Neuronal stem cell (in vitro differentiated cells): ENCODE measurements around the gene GRID1.
A peak's percentile ranks its signal among the peaks of the same experiment; 100 is the strongest.

Experiments used
- DNase-seq: peaks from one replicate; pipeline ENCODE4 v3.0.0-alpha.2; 2013; ENCODE audit warnings: low spot score
- H2AFZ ChIP-seq: one replicate; pipeline ENCODE4 v1.6.1; 2013; ENCODE audit warnings: mild to moderate bottlenecking, low read length, inconsistent platforms
- H2AK5ac ChIP-seq: 2 replicates; pipeline ENCODE4 v1.6.1; 2013; ENCODE audit warnings: low read depth, mild to moderate bottlenecking, inconsistent platforms, low read length, moderate library complexity, mixed read lengths
- H2BK120ac ChIP-seq: 2 replicates; pipeline ENCODE4 v1.6.1; 2013; ENCODE audit warnings: low read depth, mild to moderate bottlenecking, inconsistent platforms, low read length, moderate library complexity, mixed read lengths
- H2BK12ac ChIP-seq: one replicate; pipeline ENCODE4 v1.6.1; 2013; ENCODE audit warnings: low read length, inconsistent platforms
- H2BK15ac ChIP-seq: 2 replicates; pipeline ENCODE4 v1.6.1; 2013; ENCODE audit warnings: mild to moderate bottlenecking, low read length, inconsistent platforms, mixed read lengths
- H2BK5ac ChIP-seq: one replicate; pipeline ENCODE4 v1.6.1; 2013; ENCODE audit warnings: inconsistent platforms, mild to moderate bottlenecking, low read length, moderate library complexity
- H3K14ac ChIP-seq: one replicate; pipeline ENCODE4 v1.6.1; 2013; ENCODE audit warnings: low read length, inconsistent platforms
- H3K18ac ChIP-seq: 2 replicates; pipeline ENCODE4 v1.6.1; 2013; ENCODE audit warnings: low read length, inconsistent platforms
- H3K23ac ChIP-seq: 2 replicates; pipeline ENCODE4 v1.6.1; 2013; ENCODE audit warnings: low read depth, mild to moderate bottlenecking, mixed read lengths, low read length, inconsistent platforms; ENCODE audit not compliant: poor library complexity
- H3K27ac ChIP-seq: replicated peaks from 3 replicates; pipeline ENCODE4 v1.5.1; 2013; ENCODE audit warnings: low read length, inconsistent platforms
- H3K27me3 ChIP-seq, 3 experiments: 2 replicates each; pipeline ENCODE4 v1.6.1; 2013; ENCODE audit warnings: low read length in 3 of 3, mild to moderate bottlenecking in 2 of 3, inconsistent platforms in 1 of 3, low read depth in 1 of 3, mixed read lengths in 1 of 3, moderate library complexity in 1 of 3; ENCODE audit not compliant: control insufficient read depth in 3 of 3, insufficient read depth in 3 of 3
- H3K36me3 ChIP-seq, 2 donors: replicated peaks in 1 of 2; 2 replicates each; pipeline ENCODE4 v1.6.1; 2013; ENCODE audit warnings: low read length in 2 of 2; ENCODE audit not compliant: control insufficient read depth in 2 of 2, insufficient read depth in 2 of 2
- H3K4ac ChIP-seq: 2 replicates; pipeline ENCODE4 v1.6.1; 2013; ENCODE audit warnings: inconsistent platforms, mild to moderate bottlenecking, low read length, moderate library complexity
- H3K4me1 ChIP-seq, 2 donors: 1 replicate in 1 of 2; 2 replicates in 1 of 2; pipeline ENCODE4 v1.6.1; 2013; ENCODE audit warnings: low read length in 2 of 2, low read depth in 1 of 2; ENCODE audit not compliant: control insufficient read depth in 2 of 2, insufficient read depth in 1 of 2
- H3K4me2 ChIP-seq: one replicate; pipeline ENCODE4 v1.6.1; 2013; ENCODE audit warnings: mild to moderate bottlenecking, low read length, inconsistent platforms; ENCODE audit not compliant: insufficient read depth, poor library complexity, severe bottlenecking
- H3K4me3 ChIP-seq, 2 donors: 2 replicates each; pipeline ENCODE4 v1.5.1; 2013; ENCODE audit warnings: low read length in 2 of 2, mild to moderate bottlenecking in 2 of 2, inconsistent platforms in 1 of 2, moderate library complexity in 1 of 2
- H3K79me1 ChIP-seq: one replicate; pipeline ENCODE4 v1.6.1; 2013; ENCODE audit warnings: low read depth, mild to moderate bottlenecking, inconsistent platforms, low read length, moderate library complexity
- H3K9ac ChIP-seq: one replicate; pipeline ENCODE4 v1.6.1; 2013; ENCODE audit warnings: mild to moderate bottlenecking, low read depth, low read length, inconsistent platforms; ENCODE audit not compliant: poor library complexity
- H3K9me3 ChIP-seq, 2 donors: replicated peaks in 1 of 2; 2 replicates each; pipeline versions ENCODE3 to v1.6.1; 2013; ENCODE audit warnings: low read length in 2 of 2, mild to moderate bottlenecking in 2 of 2, inconsistent platforms in 1 of 2, low read depth in 1 of 2, mixed read lengths in 1 of 2, moderate library complexity in 1 of 2; ENCODE audit not compliant: control insufficient read depth in 2 of 2, insufficient read depth in 1 of 2
- H4K8ac ChIP-seq: one replicate; pipeline ENCODE4 v1.6.1; 2013; ENCODE audit warnings: low read depth, mild to moderate bottlenecking, inconsistent platforms, low read length, moderate library complexity
- H4K91ac ChIP-seq: one replicate; pipeline ENCODE4 v1.6.1; 2013; ENCODE audit warnings: low read length, low read depth, mild to moderate bottlenecking, inconsistent platforms; ENCODE audit not compliant: poor library complexity
- WGBS, 2 donors: extraction: QIAGEN DNeasy Blood & Tissue Kit; methylation state at CpG; one replicate each; pipeline ENCODE4 v1.1.7; 2013; ENCODE audit warnings: missing lambda C conversion rate in 2 of 2, mixed read lengths in 1 of 2; ENCODE audit not compliant: insufficient read length in 2 of 2, insufficient replicate concordance in 1 of 2; ENCODE audit errors: extremely low coverage in 2 of 2; 5-methylcytosine and 5-hydroxymethylcytosine counted together

GRID1 gene

DNA sequence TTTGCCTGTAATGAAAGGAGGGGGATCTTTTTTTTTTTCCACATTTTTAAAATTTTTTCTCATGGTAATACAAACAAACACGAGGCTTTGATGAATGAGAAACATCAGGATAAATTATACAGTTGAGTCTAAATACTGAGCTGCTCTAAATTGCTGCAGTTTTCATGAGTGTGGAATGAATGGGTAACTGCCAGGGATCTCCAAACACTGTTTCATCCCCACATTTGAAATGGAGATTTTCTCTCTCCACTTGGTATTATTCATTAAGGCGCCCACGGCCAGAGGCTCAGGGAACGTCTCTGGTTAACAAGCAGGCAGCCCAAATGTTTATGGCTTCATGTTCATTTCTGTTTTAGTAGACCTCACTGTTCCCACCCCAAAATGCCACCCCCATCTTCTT, 717.1 kb downstream of the GRID1 start:
- H2BK12ac ChIP-seq = no peak overlapping the region
- H3K4me2 ChIP-seq = no peak overlapping the region
- no peak overlapping the region for H3K18ac ChIP-seq
- H3K23ac ChIP-seq = no peak overlapping the region
- DNase-seq = no peak
- H4K91ac ChIP-seq = no peak overlapping the region
- no peak overlapping the region for H2AK5ac ChIP-seq
- H3K9ac ChIP-seq = no peak overlapping the region
- H2BK5ac ChIP-seq = no peak overlapping the region
- no peak overlapping the region for H2BK120ac ChIP-seq
- no peak overlapping the region for H4K8ac ChIP-seq
- no peak overlapping the region for H2BK15ac ChIP-seq
- peaks cover 0 to 2% of the 10 kb centered on the region in 2 donors for H3K4me1 ChIP-seq
- no peak overlapping the region for H3K14ac ChIP-seq
- no peaks in the 10 kb centered on the region for H3K9me3 ChIP-seq
- H3K4ac ChIP-seq = no peak overlapping the region
- no CpG with 5 or more reads among the region's 4 CpGs for WGBS, 2 donors
- no peaks in the 10 kb centered on the region for H3K27me3 ChIP-seq
- no peaks in the 10 kb centered on the region for H3K36me3 ChIP-seq
- H3K4me3 ChIP-seq = no peak overlapping the region
- H3K27ac ChIP-seq = no peak overlapping the region
- no peak overlapping the region for H2AFZ ChIP-seq
- no peaks in the 10 kb centered on the region for H3K79me1 ChIP-seq

GRCh38 chr10:85648279-85648754, 718.3 kb downstream of the GRID1 start:
- DNase-seq = no peak
- Histone ChIP-seq H3K18ac (no peak overlapping the region), H3K14ac (no peak overlapping the region), H3K79me1 (no peaks in the 10 kb centered on the region), H3K4me1 (peaks cover 0 to 2% of the 10 kb centered on the region in 2 donors), H4K91ac (no peak overlapping the region), H3K9me3 (no peaks in the 10 kb centered on the region), H3K9ac (no peak overlapping the region), H2BK12ac (no peak overlapping the region), H2BK5ac (no peak overlapping the region), H3K4me2 (no peak overlapping the region), H3K36me3 (no peaks in the 10 kb centered on the region), H3K4me3 (no peak overlapping the region), H2BK120ac (no peak overlapping the region), H3K4ac (no peak overlapping the region), H2AK5ac (no peak overlapping the region), H2AFZ (no peak overlapping the region), H2BK15ac (no peak overlapping the region), H3K27ac (no peak overlapping the region), H4K8ac (no peak overlapping the region), H3K27me3 (no peaks in the 10 kb centered on the region), H3K23ac (no peak overlapping the region)
- no CpG with 5 or more reads among the region's 6 CpGs for WGBS, 2 donors

DNA sequence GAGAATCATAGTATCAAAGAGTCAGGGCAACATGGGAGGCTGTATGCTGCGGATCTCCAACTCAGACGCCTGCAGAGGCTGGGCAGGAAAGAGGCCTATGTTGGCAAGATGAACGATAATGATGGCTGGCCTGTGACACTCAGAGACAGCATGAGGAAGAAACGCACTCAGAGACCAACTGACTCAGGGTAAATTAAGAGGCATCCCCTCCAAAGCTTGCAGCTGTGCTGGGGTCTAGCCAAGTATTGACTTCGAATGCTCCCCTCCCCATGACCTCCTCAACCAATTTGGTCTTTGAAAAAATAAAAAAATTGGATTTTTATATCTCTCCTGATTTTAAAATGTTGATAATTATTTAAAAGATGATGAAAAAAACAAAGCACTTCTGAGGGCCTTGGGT, 718.9 kb downstream of the GRID1 start:
- Histone ChIP-seq H2BK15ac (no peak overlapping the region), H3K4ac (no peak overlapping the region), H3K27me3 (no peaks in the 10 kb centered on the region), H2BK5ac (no peak overlapping the region), H4K8ac (no peak overlapping the region), H3K9ac (no peak overlapping the region), H2BK120ac (no peak overlapping the region), H4K91ac (no peak overlapping the region), H3K18ac (no peak overlapping the region), H3K23ac (no peak overlapping the region), H3K9me3 (no peaks in the 10 kb centered on the region), H2BK12ac (no peak overlapping the region), H3K4me2 (no peak overlapping the region), H3K36me3 (no peaks in the 10 kb centered on the region), H3K79me1 (no peaks in the 10 kb centered on the region), H3K4me3 (no peak overlapping the region), H3K14ac (no peak overlapping the region), H2AK5ac (no peak overlapping the region), H2AFZ (no peak overlapping the region), H3K4me1 (peaks cover 0 to 2% of the 10 kb centered on the region in 2 donors), H3K27ac (no peak overlapping the region)
- no peak for DNase-seq
- no CpG with 5 or more reads among the region's 5 CpGs for WGBS, 2 donors

- no CpG with 5 or more reads among the region's 7 CpGs for WGBS, 2 donors
- peaks cover 0 to 2% of the 10 kb centered on the region in 2 donors for H3K4me1 ChIP-seq
Measured at GRCh38 chr10:85645926-85646711, 720.5 kb downstream of the GRID1 start.

More at GRCh38 chr10:85645926-85646711, 720.5 kb downstream of the GRID1 start:
- Histone ChIP-seq H2BK5ac (no peak overlapping the region), H3K9ac (no peak overlapping the region), H4K91ac (no peak overlapping the region), H3K9me3 (no peaks in the 10 kb centered on the region), H2AK5ac (peak overlapping the region; percentile 11), H3K18ac (peak overlapping the region; percentile 49), H3K4me2 (no peak overlapping the region), H2BK12ac (no peak overlapping the region), H3K4me3 (no peak overlapping the region), H2BK120ac (no peak overlapping the region), H3K14ac (peak overlapping the region; percentile 77), H3K27me3 (no peaks in the 10 kb centered on the region), H3K4ac (no peak overlapping the region), H4K8ac (no peak overlapping the region), H3K27ac (no peak overlapping the region), H2BK15ac (no peak overlapping the region), H3K23ac (no peak overlapping the region), H3K79me1 (no peaks in the 10 kb centered on the region), H3K36me3 (no peaks in the 10 kb centered on the region), H2AFZ (no peak overlapping the region)
- no peak for DNase-seq
